Tibial artery (tissue), 4 donors: ENCODE results near the gene EFHC1.

ENCODE experiments used
- DNase-seq, 2 donors: peaks; one replicate each; pipeline ENCODE4 v3.0.0-alpha.2; 2019
- H3K27ac ChIP-seq, 2 donors: fragments of 200-600 bp; sonication (generic) in 1 of 2; 1 replicate in 1 of 2; 2 replicates in 1 of 2; pipeline ENCODE4 v1.5.1; 2018 to 2019; ENCODE audit warnings: mild to moderate bottlenecking in 1 of 2
- H3K27me3 ChIP-seq, 2 donors: fragments of 200-600 bp; sonication (generic) in 1 of 2; one replicate each; pipeline versions ENCODE4 v1.5.1 to v1.6.0; 2016 to 2019
- H3K36me3 ChIP-seq, 3 donors: fragments of 200-600 bp; sonication (generic) in 2 of 3; one replicate each; pipeline ENCODE4 v1.5.1; 2016 to 2019; ENCODE audit warnings: mild to moderate bottlenecking in 2 of 3
- H3K4me1 ChIP-seq, 4 donors: fragments of 200-600 bp; sonication (generic) in 2 of 4; 1 replicate in 3 of 4; 2 replicates in 1 of 4; pipeline ENCODE4 v1.5.1; 2016 to 2019
- H3K4me3 ChIP-seq, 2 donors: fragments of 200-600 bp; sonication (generic) in 1 of 2; 1 replicate in 1 of 2; 2 replicates in 1 of 2; pipeline ENCODE4 v1.5.1; 2018 to 2019; ENCODE audit warnings: mild to moderate bottlenecking in 2 of 2
- H3K9me3 ChIP-seq, 3 donors: fragments of 200-600 bp; sonication (generic) in 1 of 3; one replicate each; pipeline ENCODE4 v1.5.1; 2016 to 2019
- intact Hi-C: fragments of 100-400 bp; cut with DNase I; formaldehyde crosslinking; loops from one replicate; pipeline ENCODE4 v1.15.0; 2023; ENCODE audit warnings: low total_unique reads
- TF ChIP-seq, protein P1 (sequence below), 2 experiments: fragments of 200-600 bp in 1 of 2; fragments of 450-650 bp in 1 of 2; IDR thresholded peaks; one replicate each; pipeline ENCODE4 v1.5.1; 2017 to 2019; ENCODE audit warnings: antibody characterized with exemption in 2 of 2, mild to moderate bottlenecking in 1 of 2, moderate library complexity in 1 of 2

The EFHC1 gene

DNA sequence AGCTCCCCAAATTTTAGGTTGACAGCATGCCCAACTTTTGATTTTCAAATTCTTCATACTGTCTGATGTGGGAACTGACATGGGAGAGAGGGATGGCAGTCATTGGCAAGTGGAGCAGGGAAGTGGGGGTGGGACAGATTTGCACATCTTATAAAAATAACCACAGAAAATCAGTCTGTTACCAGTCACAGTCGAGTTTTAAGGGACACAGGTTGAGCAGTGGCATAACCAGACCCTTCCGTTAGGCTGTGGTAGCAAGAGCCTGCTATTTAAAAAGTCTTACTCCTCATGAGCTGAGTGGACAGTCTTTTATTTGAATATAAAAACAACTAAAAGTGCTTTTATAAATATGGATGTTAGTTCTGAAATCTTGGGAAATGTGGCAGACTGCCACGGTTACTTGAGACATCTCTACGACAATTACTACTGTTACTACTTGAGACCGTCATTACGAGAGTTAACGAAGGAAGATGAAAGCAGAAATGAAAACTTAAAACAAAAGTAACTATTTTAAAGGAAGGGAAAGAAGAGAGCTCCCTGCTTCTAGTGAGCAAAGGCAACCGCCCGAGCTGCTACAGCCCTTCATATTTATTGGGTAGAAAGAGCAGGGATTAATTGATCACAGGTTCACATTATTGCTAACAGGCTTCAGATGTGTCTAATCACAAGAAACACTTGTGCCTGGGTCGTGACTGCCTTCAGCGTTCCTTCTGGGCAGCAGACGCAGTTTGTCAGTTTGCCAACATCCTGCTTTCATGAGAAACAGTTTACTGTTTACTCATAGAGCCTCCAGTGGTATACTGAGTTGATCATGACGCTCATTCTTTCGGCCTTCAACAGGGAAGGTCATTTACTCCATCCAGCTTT is 71.3 kb downstream of the EFHC1 start:
- H3K4me1 ChIP-seq: no peaks in the 10 kb centered on the region
- no peak overlapping the region for H3K4me3 ChIP-seq
- TF ChIP-seq, protein P1, sequence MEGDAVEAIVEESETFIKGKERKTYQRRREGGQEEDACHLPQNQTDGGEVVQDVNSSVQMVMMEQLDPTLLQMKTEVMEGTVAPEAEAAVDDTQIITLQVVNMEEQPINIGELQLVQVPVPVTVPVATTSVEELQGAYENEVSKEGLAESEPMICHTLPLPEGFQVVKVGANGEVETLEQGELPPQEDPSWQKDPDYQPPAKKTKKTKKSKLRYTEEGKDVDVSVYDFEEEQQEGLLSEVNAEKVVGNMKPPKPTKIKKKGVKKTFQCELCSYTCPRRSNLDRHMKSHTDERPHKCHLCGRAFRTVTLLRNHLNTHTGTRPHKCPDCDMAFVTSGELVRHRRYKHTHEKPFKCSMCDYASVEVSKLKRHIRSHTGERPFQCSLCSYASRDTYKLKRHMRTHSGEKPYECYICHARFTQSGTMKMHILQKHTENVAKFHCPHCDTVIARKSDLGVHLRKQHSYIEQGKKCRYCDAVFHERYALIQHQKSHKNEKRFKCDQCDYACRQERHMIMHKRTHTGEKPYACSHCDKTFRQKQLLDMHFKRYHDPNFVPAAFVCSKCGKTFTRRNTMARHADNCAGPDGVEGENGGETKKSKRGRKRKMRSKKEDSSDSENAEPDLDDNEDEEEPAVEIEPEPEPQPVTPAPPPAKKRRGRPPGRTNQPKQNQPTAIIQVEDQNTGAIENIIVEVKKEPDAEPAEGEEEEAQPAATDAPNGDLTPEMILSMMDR (IDR thresholded peaks at IDR 0.05): no peak
- H3K27ac ChIP-seq: no peak overlapping the region
- H3K27me3 ChIP-seq: no peaks in the 10 kb centered on the region
- no peak for DNase-seq
- H3K9me3 ChIP-seq: no peaks in the 10 kb centered on the region
- intact Hi-C loops: no loop called here
- peaks cover 0 to 4% (median 0%) of the 10 kb centered on the region in 3 donors for H3K36me3 ChIP-seq

DNA sequence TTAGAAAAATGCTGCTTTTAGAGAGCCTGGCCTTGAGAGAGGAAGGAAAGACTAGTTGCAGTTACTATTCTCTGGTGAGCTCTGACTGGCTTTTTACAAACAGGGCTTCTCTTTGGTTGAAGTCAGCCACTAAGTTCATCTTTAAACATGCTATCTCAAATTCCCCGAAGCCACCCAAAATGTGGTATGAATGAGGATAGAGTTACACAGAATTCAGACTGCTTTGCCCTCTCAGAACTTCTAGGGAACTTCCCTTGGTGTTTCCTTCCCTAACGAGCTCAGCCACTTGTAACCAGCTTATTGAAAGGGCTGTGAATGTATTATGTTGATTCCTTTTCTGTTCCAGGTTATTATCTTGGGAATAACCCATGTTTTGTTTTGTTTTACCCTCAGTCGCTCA is 73.5 kb downstream of the EFHC1 start:
- Histone ChIP-seq H3K4me3 (no peak overlapping the region), H3K4me1 (peaks cover 0 to 17% (median 10%) of the 10 kb centered on the region in 4 donors), H3K27me3 (no peaks in the 10 kb centered on the region), H3K9me3 (no peaks in the 10 kb centered on the region), H3K27ac (no peak overlapping the region), H3K36me3 (peaks cover 0 to 4% (median 0%) of the 10 kb centered on the region in 3 donors)
- TF ChIP-seq, protein P1 (IDR thresholded peaks at IDR 0.05): no peak
- intact Hi-C loops: no loop called here
- no peak for DNase-seq

DNA sequence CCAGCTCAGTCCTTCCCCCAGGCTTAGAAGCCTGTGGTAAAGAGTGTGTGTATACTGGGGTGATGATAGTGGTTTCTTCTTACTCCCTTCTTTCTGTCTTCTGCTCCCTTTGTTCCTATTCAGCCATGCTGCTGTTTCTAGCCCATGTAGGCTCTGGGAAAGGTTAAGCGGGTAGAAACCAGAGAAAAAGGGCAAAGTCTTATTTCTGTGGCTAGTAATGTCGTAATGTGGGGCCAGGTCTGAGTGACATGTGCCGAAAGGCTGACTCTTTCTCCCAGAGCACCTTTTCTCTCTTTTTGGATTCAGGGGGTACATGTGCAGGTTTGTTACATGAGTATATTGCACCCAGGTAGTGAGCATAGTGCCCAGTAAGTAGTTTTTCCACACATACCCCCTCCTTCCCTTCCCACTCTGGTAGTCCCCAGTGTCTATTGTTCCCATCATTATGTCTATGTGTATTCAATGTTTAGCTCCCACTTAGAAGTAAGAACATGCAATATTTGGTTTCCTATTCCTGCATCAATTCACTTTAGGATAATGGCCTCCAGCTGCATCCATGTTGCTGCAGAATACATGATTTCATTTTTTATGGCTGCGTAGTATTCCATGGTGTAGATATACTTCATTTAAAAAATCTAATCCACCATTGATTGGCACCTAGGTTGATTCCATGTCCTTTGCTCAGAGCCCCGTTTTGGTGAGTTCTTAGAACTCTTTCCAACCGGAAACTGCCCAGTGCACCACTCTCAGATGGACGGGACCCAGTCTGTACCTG is 74.3 kb downstream of the EFHC1 start:
- TF ChIP-seq, protein P1 (IDR thresholded peaks at IDR 0.05): no peak
- no peaks in the 10 kb centered on the region for H3K27me3 ChIP-seq
- H3K27ac ChIP-seq: no peak overlapping the region
- peaks cover 0 to 4% (median 0%) of the 10 kb centered on the region in 3 donors for H3K36me3 ChIP-seq
- no peaks in the 10 kb centered on the region for H3K9me3 ChIP-seq
- no peak for DNase-seq
- H3K4me3 ChIP-seq: no peak overlapping the region
- H3K4me1 ChIP-seq: peaks cover 0 to 25% (median 17%) of the 10 kb centered on the region in 4 donors
- intact Hi-C loops: no loop called here

DNA sequence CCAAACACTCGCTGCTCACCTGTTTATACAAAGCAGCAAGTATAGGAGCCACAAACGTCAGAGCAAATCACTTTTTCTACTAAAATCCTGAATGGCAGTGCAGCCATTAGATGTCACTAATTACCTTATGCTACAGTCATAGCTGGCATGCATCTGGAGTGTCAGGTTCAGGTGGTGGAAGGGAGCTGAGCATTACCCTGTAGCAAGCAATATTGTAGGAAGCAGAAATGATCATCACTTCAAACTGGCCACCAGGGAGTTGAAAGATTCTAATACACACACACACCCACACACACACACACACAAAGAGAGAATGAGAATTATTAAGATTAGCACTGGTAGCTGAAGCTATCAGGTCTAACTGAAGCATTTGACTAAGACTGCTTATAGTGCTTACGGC is 75.8 kb downstream of the EFHC1 start:
- intact Hi-C loops: no loop called here
- Histone ChIP-seq H3K4me3 (no peak overlapping the region), H3K4me1 (peaks cover 0 to 40% (median 32%) of the 10 kb centered on the region in 4 donors), H3K27ac (no peak overlapping the region), H3K9me3 (no peaks in the 10 kb centered on the region), H3K27me3 (no peaks in the 10 kb centered on the region), H3K36me3 (peaks cover 0 to 4% (median 0%) of the 10 kb centered on the region in 3 donors)
- DNase-seq: no peak
- TF ChIP-seq, protein P1 (IDR thresholded peaks at IDR 0.05): no peak

DNA sequence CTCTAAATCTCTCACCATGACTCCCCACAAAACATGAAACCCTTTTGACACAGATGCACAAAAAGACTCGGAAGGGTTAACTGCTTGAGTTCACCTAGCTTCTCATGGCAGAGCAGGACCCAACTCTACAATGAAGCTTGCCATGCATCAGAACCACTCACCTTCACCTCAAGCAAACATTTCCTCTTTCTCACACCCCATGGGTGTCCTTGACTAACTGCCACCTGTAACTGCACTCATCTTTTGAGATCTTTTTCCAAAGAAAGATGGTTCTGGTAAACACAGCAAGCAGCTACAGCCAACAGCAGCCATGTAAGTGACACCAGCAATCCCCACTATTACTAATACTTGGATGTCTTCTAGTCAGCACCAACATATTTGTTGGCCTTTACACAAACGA is 76.5 kb downstream of the EFHC1 start:
- H3K27ac ChIP-seq: no peak overlapping the region
- no peaks in the 10 kb centered on the region for H3K9me3 ChIP-seq
- TF ChIP-seq, protein P1 (IDR thresholded peaks at IDR 0.05): no peak
- H3K4me3 ChIP-seq: no peak overlapping the region
- DNase-seq: no peak
- peaks cover under 1 to 1% (median under 1%) of the 10 kb centered on the region in 3 donors for H3K36me3 ChIP-seq
- intact Hi-C loops: no loop called here
- H3K4me1 ChIP-seq: peaks cover 0 to 43% (median 33%) of the 10 kb centered on the region in 4 donors
- no peaks in the 10 kb centered on the region for H3K27me3 ChIP-seq
